ENCODE measurements around the gene ST6GALNAC3.

The ST6GALNAC3 gene

GRCh38 chr1:76503100-76503499 is 428.6 kb downstream of the ST6GALNAC3 start (continued):
- TF ChIP-seq KLF17 (tag by site-specific recombination; IDR thresholded peaks at IDR 0.05) (no peak), ZNF341 (tag by site-specific recombination; IDR thresholded peaks at IDR 0.05; ENCODE audit: low read depth) (no peak), ZNF174 (tag by site-specific recombination; IDR thresholded peaks at IDR 0.05) (no peak)

DNA sequence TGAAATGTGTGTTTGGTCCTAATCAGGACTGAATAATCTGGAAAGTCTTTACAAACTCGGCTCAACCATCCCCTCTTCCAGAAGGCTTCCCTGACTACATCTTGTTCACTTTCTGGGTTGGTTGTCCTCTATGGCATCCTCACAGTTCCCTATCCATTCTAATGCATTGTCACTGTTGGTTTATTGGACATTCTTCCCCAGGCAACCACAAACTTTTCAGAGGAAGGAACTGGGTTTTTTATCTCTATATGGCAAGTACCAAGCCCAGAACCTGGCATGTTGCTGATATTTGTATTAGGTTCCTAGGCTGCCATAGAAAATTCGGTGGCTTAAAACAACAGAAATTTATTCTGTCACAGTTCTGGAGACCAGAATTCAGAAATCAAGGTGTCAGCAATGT is 429.2 kb downstream of the ST6GALNAC3 start:
- ChIA-PET CTCF (no interaction called here), POLR2A (no interaction called here)
- H3K4me3 ChIP-seq (ENCODE audit: low read depth, low read length) = no peak overlapping the region
- H3K4me1 ChIP-seq (ENCODE audit: control insufficient read depth, insufficient read depth, low read length) = no peaks in the 10 kb centered on the region
- no peaks in the 10 kb centered on the region for H3K36me3 ChIP-seq (ENCODE audit: control insufficient read depth in 2 of 2, insufficient read depth in 1 of 2, low read length in 2 of 2)
- TF ChIP-seq ZNF449 (tag by site-specific recombination; IDR thresholded peaks at IDR 0.05) (no peak), ZNF391 (tag by site-specific recombination; IDR thresholded peaks at IDR 0.05; ENCODE audit: borderline replicate concordance, low read depth) (no peak)
- H3K9me3 ChIP-seq (ENCODE audit: control insufficient read depth, insufficient read depth, low read depth, low read length) = no peaks in the 10 kb centered on the region
- no peak overlapping the region for H3K27ac ChIP-seq (ENCODE audit: extremely low read depth, low read depth, low read length)

DNA sequence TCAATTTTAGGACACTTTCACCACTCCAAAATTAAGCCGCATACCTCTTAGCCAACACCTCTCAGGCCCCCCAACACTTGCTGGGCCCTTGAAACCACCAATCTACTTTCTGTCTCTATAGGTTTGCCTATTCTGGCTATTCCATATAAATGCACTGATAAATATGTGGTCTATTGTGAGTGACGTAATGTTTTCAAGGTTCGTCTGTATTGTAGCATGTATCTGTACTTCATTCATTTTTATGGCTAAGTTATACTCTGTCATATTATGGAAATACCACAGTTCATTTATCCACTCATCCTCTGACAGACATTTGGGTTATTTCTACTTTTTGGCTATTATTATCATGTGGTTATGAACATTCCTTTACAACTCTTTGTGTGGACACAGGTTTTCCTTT is 432.8 kb downstream of the ST6GALNAC3 start:
- Histone ChIP-seq H3K9me3 (ENCODE audit: control insufficient read depth, insufficient read depth, low read depth, low read length) (no peaks in the 10 kb centered on the region), H3K36me3 (ENCODE audit: control insufficient read depth in 2 of 2, insufficient read depth in 1 of 2, low read length in 2 of 2) (no peaks in the 10 kb centered on the region), H3K27ac (ENCODE audit: extremely low read depth, low read depth, low read length) (no peak overlapping the region), H3K4me3 (ENCODE audit: low read depth, low read length) (no peak overlapping the region), H3K4me1 (ENCODE audit: control insufficient read depth, insufficient read depth, low read length) (no peaks in the 10 kb centered on the region)
- no peak for TF ChIP-seq ZNF138 (tag by site-specific recombination; IDR thresholded peaks at IDR 0.05; ENCODE audit: borderline replicate concordance)
- TF ChIP-seq INSM2 (tag by site-specific recombination; IDR thresholded peaks at IDR 0.05) = no peak
- ChIA-PET CTCF (no interaction called here), POLR2A (no interaction called here)

- Histone ChIP-seq H3K27ac (ENCODE audit: extremely low read depth, low read depth, low read length) (no peak overlapping the region), H3K4me3 (ENCODE audit: low read depth, low read length) (no peak overlapping the region), H3K36me3 (ENCODE audit: control insufficient read depth in 2 of 2, insufficient read depth in 1 of 2, low read length in 2 of 2) (no peaks in the 10 kb centered on the region), H3K9me3 (ENCODE audit: control insufficient read depth, insufficient read depth, low read depth, low read length) (no peaks in the 10 kb centered on the region), H3K4me1 (ENCODE audit: control insufficient read depth, insufficient read depth, low read length) (no peaks in the 10 kb centered on the region)
- no peak for TF ChIP-seq ZNF37A (tag by site-specific recombination; IDR thresholded peaks at IDR 0.05)
- TF ChIP-seq ZNF184 (tag by site-specific recombination; IDR thresholded peaks at IDR 0.05) = no peak
- no peak for TF ChIP-seq ZXDB (tag by site-specific recombination; IDR thresholded peaks at IDR 0.05)
- no peak for TF ChIP-seq ZNF76 (tag by site-specific recombination; IDR thresholded peaks at IDR 0.05; ENCODE audit: borderline replicate concordance, low read depth)
- no peak for TF ChIP-seq ZNF169 (tag by site-specific recombination; IDR thresholded peaks at IDR 0.05)
- TF ChIP-seq ZBTB17 (tag by site-specific recombination; IDR thresholded peaks at IDR 0.05) = no peak
- TF ChIP-seq ZNF426 (tag by site-specific recombination; IDR thresholded peaks at IDR 0.05) = no peak
- TF ChIP-seq ZNF423 (tag by site-specific recombination; IDR thresholded peaks at IDR 0.05) = no peak
- no peak for TF ChIP-seq ZNF670 (tag by site-specific recombination; IDR thresholded peaks at IDR 0.05; ENCODE audit: low read depth)
- TF ChIP-seq ZNF366 (tag by site-specific recombination; conservative IDR thresholded peaks at IDR 0.05) = no peak
- no peak for TF ChIP-seq ZNF529 (tag by site-specific recombination; IDR thresholded peaks at IDR 0.05; ENCODE audit: insufficient replicate concordance)
- ChIA-PET POLR2A (no interaction called here), CTCF (no interaction called here)
These were observed 434.3 kb downstream of the ST6GALNAC3 start for GRCh38 chr1:76508871-76509270.

All from HEK293 (cell line).